GM19467 (cell line): ENCODE measurements around the gene ACSL3.
"Not testable (repeated sequence)": the region's sequence is repeated elsewhere in the genome, so short reads cannot be mapped to it uniquely, and the experiment has no call there.

Source experiments
- ATAC-seq: cut with Tn5 transposase; IDR thresholded peaks from one replicate; pipeline ENCODE4 v1.9.1; 2021; ENCODE audit warnings: mild to moderate bottlenecking, moderate library complexity; ENCODE audit not compliant: unreplicated experiment

The ACSL3 gene

DNA sequence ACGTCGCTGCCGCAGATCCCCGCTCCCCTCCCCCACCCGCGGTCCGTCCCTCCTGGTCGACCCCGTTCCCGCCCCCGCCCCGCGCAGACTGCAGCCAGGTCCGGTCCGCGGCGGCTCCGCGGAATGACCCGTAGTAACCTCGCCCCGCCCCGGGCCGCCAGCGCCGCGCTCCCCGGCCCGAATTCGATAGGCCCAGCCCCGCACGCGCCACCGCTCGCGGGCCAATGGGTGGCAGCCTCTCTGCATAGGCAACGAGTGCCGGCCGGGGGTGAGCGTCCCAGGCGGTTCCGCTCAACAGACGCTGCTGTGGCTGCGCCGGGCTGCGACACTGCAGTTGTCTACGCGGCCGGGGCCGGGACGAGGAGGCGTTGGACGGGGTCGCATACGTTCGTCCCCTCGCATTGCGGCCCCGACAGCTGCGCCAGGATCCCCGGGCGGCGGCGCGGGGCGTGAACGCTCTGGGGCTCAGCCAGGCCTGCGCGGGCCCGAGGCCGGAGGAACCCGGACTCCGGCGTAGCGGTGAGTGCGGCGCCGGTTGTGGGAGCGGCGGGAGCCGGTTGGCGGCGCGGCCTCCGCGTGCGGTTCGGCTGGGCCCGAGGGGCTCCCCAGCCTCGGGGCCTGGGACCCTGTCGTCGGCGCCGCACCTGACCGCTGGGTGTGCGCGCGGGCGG lies at the start of gene ACSL3:
Gene ACSL3 (plus strand): TSS at position 297 of the 671 bp plus-strand sequence. CDS start 47,737 bp downstream, outside the sequence.
- ATAC-seq: peak; percentile 99

DNA sequence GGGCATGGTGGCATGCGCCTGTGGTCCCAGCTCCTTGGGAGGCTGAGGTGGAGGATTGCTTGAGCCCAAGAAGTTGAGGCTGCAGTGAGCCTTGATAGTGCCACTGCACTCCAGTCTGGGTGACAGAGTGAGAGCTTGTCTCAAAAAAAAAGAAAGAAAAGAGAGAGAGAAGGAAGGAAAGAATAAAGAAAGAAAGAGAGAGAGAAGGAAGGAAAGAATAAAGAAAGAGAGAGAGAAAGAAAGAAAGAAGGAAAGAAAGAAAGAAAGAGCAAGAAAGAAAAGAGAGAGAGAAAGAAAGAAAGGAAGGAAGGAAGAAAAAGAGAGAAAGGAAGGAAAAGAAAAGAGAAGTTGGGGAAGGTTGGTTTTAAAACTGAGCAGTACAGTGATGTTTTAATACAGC lies 49.0 kb upstream of the ACSL3 start:
- ATAC-seq: no peak

DNA sequence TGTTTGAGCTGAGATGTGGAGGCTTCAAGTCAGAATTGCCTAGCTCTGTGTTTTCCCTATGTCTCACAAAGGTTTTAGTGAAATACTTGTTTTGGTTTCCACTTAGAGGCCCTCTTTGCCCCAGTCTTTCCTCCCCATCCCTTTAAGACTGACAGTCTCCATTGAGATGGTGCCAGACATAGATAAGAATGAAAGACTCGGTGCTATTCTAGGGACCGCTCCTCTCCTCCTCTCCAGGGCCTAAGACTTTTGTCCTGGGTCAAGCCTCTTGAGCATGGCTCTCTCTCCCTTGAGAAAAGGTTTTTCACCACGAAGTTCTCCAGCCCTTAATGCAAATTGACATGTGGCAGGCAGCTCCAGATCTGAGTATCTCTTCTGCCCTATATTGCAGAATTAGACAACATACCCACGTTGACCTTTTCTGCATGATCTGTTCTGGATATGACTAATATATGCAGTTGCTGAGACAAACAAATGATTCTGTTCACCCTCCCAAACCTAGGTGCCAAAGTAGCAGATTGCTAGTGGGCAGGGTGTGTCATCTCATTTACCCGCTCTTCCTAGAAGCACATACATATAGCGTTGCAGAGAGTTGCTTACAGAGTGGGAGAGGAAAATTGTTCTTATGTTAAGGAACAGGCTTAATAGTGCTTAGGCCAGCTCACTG lies 47.5 kb upstream of the ACSL3 start:
- peak; percentile 82 for ATAC-seq

DNA sequence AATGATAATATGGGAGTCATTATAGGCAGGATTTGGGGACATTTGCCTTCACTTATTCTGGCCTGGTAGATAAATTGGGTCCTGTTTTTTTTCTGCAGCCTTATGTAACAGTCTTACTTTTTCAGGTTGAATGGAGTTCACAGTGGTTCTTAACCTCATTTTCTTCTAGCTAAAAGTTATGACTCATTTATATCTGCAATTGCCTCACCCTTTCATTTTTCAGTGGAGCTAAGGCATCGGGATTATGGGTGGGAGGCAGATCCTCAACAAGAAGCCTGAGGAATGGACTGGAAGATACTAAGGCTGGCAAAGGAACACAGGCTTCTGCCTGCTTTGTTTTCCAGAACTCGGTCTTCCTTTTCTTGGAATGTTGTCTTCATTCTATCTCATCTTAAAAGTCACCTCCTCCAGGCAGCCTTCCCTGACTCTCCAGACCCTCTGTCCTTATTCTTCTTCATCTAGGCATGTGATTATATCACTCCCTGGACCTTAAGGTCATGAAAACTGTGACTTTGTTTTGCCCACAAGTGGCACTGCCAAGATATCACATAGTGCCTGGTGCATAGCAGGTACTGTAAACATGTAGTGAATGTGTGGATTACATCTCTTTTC lies 41.0 kb upstream of the ACSL3 start:
- ATAC-seq: no peak

DNA sequence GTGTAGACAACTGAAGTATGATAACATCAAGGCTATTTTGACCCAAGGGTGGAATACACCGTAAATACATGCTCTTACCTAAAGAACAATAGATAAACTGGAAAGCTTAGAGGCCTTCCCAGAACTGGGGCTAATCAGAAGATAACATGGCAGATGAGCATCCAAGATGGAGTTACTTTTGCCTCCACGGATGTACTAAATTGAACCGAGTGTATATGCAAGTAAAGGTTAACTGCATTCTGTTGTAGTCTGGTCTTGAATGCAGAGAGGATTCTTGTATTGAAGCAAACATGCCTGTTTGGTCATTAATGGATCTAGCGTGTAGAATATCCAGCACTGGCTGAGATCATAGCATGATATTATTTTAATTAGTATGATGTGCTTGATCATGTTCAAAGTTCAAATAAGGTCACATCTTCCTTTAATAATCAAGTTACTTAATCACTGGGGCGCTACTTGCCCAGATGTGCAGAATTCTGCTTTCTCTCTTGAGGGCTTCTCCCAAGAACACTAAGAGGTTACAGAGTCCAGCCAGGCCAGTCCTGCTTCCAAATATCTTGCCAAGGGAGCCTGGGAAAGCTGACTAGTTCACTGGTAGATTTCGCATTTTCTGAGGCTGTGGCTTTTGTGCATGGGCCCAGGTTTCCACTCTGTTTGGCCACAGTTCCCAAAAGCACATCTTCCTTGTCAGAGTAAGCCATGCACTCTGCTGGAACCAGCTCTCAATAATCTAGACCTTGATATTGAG lies 37.5 kb upstream of the ACSL3 start:
- ATAC-seq: no peak

DNA sequence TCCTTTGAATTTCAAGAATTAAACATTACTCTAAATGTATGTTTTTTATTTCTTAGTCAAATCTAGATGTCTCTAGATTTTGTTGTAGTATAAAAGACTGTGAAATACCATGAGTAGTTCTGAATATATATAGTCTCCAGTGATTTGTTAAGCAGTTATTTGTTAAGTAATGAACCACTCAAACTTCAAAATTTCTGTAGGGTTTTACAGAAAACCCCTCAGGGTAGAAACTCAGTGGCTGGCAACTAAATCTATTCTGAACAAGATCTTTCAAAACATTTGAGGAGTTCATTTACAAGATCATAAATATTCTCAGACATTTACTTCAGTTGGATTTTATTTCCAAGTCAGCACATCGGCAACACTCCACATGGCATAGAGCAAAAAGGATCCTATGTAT lies 35.8 kb upstream of the ACSL3 start:
- ATAC-seq: no peak

DNA sequence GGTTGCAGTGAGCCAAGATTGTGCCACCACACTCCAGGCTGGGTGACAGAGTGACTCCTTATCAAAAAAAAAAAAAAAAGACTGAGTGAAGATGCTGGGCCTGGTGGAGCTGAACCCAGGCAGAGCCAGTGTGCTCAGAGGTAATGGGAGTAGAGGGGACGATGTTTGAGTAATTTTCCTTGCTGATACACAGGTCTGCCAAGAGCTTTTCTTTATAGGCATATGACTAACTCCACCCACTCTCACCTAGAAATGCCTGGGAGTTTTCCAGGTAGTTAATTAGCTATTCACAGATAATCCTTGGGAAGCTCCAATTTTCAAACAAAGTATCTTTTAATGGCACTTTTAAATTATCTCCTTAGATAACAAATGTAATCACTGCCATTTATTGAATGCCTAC lies 33.4 kb upstream of the ACSL3 start:
- ATAC-seq: no peak

DNA sequence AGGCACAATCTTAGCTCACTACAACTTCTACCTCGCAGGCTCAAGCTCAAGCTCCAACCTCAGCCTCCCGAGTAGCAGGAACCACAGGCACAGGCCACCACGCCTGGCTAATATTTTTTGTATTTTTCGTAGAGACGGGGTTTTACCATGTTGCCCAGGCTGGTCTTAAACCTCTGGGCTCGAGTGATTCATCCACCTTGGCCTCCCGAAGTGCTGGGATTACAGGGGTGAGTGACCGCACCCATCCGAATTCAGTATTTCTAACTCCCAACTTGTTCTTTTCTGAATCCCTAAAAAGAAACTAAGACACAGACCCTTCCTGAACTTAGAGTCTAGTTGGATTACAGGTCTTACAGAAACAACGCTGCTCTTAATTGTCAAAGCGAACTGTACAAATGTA lies 32.3 kb upstream of the ACSL3 start:
- no peak for ATAC-seq

DNA sequence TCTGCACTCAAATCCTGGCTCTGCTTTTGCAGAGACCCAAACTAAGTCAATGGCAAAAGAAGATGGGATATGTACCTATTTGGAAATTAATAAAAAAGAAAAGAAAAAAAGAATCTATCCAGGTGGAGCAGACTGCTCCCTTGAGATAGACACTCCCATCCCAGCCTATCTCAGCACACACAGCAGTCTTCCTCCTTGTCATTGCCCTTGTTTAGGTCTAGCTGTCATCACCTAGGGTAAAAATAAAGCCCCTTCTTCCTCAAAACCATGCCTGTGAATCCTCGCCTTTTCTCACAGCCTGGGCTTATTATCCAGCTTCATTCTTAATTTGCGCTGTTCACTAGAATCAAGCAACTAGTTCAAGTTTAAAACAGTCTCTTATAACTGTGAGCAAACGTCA lies 30.7 kb upstream of the ACSL3 start:
- no peak for ATAC-seq

DNA sequence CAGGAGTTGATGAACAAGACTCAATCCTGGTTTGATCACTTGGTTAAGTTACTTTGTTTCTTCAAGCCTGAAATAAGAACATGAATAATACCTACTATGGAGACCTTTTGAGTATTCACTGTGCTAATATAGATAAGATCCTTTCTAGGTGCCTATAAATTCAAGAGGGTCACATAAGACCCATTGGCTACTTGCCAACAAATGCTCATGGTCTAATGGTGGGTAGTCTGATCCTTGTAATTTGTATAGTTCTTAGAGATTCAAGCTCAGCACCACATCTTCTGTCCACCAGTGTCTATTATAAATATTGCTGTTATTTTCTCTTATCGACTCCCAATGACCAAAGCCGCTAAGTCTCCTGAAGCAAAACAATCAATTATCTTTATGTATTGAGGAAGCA lies 27.4 kb upstream of the ACSL3 start:
- no peak for ATAC-seq

DNA sequence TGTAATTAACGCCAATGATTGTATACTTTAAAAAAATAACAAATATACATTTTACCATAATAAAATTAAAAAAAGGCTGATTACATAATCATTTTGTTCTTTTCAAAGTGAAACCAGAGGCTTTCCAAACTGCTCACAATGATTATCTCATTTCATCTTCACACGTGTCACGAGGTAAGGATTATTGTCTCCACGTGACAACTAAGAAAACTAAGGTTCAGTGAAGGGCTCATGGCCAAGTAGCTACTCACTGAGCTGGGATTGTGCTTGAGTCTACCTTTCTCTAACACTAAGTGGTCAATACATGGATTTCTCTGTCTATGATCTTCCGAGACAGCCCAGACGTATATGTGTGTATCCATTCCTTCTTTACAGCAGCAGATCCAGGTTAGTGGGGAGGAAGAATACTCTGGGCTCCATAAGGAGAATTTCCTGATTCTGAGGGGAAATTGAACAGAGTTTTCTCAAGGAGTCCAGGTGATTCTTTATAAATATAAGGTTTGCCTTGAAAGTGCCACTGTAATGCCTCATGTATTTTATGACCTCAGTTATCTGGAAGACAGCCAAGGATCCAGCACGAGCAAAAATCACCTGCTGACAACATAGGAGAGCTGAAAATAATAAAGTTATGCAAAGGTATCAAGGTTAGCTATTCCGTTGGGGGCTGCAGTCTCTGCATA lies 25.6 kb upstream of the ACSL3 start:
- no peak for ATAC-seq

DNA sequence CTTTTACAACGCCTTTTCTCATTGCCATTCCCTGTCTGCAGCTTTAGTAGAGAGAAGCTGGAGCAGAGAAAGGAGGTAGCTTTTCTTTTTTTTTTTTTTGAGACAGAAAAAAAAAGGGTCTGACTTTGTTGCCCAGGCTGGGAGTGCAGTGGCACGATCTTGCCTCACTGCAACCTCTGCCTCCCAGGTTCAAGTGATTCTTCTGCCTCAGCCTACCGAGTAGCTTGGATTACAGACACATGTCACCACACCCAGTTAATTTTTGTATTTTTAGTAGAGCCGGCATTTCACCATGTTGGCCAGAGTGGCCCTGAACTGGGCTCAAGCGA lies 25.0 kb upstream of the ACSL3 start:
- ATAC-seq: no peak

DNA sequence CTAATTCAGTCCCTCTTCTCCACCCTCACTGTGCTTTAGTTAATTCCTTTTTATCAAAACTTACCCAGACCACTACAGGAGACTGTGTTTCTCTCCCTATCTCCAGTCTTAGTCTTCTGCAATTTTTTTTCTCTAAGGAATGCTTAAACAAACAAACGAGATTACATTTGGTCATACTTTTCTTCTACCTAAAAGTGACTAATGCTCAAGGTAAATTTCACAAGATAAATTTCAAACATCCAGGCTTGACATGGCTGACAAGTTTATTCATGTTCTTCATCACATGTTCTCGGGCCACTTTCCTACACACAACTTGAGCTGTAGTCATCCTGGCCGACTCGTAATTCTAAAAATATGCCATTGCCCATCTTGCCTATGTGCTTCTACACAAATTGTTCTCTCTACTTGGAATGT lies 23.2 kb upstream of the ACSL3 start:
- ATAC-seq: no peak

DNA sequence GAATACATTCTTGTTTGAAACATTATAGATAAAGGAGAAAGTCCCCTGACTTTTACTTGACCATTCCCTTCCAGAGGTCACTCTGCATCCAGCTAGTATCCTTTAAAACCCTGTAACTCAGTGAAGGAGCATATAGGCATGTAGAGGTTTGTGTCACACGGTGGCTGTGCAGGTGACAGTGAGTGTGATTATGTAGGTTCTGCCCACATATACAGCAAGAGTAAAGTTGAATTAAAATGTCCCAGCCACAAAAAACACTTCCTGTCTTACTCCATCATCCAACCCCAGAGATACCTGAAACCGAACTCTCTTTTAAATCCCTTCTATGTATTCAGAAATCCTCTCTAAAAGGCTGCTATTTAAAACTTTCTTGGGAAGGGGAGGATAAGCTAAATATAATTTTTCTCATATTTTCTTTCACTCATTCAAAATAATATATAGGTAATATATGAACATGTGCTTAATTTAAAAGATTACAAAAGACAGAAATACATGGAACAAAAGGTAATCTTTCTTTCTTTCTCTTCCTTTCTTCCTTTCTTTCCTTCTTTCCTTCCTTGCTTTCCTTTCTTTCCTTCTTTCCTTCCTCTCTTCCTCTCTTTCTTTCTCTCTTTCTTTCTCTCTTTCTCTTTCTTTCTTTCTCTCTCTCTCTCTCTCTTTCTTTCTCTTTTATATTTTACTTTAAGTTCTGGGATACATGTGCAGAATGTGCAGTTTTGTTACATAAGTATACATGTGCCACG lies 20.6 kb upstream of the ACSL3 start:
- no peak for ATAC-seq

DNA sequence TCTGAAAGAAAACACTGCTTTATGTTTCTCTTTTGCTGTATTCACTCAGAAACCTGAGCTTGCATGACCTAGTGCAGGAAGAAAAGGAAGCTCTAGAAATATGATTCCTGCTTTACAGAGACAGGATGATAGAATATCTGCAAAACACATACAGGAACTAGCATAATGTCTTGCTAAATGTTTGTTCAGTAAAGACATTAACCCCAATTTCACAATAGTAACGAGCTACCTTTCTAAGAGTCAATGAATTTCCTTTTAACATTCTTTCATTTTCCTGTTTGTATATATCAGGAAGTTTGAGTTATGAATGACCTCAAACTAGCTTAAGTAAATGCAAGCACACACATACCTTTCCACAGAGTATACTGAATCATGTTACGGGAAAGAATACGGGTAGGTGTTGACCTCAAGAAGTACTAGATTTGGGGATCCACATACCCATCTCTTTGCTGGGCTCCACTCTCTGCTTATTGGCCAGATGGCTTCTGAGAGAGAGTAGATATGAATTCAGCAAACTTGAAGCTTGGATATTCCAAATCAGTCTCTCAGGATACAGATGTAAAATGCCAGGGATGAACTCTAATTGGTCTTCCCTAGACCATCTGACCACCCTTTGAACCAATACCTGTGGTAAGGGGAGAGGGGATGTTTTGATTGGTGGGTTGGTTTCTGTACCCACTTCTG lies 18.2 kb upstream of the ACSL3 start:
- no peak for ATAC-seq

DNA sequence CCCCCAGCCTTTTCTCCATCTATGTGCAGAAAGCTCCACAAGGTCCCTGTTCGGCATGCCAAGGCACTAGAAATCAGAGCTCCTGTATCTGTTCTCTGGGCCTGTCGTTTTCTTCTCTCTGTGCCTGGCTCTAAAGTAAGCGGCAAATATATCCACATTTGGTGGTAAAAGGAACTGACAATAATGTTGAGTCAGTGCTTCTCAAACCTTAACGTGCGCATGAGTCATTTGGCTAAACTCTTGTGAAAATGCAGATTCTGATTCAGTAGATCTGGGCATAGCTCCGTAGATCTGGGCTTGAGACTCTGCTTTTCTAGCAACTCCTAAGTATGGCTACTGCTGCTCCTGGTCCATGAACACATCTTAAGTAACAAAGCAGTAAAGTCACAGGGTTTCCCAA lies 16.5 kb upstream of the ACSL3 start:
- no peak for ATAC-seq

DNA sequence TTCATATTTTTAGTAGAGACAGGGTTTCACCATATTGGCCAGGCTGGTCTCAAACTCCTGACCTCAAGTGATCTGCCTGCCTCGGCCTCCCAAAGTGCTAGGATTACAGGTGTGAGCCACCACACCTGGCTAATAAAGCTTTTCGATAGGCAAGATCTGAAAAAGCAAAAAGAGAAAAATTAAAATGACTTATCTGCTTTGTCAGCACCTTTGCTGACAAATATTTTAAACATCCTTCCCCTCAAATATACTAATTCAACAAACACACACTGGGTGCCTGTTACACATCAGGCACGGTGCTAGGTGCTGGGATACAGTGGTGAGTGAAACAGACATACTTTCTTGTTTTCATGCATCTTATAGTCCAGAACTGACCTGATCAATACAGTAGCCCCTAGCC lies 15.5 kb upstream of the ACSL3 start:
- not testable (repeated sequence) for ATAC-seq

DNA sequence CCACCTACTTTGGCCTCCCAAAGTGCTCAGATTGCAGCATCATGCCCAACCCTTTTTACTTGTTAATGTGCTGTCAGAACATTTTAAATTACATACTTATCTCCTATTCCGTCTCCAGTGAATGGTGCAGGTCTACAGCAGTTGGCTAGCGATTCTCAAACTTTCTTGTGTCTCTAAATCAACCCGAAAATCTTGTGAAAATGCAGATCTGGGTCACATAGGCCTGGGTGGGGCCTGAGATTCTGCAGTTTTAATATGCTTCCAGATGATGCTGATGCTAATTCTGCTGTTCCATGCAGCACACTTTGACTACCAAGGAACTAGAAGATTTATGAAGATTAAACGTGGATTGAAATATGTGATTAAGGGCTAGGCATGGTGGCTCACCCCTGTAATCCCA lies 14.8 kb upstream of the ACSL3 start:
- no peak for ATAC-seq

DNA sequence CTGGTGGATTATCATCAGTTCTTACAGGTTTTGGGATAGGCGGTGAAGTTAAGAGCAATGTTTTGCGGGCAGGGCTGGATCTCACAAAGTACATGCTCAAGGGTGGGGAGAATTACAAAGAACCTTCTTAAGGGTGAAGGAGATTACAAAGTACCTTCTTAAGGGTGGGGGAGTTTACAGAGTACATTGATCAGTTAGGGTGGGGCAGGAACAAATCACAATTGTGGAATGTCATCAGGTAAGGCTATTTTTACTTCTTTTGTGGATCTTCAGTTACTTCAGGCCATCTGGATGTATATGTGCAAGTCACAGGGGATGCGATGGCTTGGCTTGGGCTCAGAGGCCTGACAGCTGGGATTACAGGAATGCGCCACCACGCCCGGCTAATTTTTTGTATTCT lies 12.8 kb upstream of the ACSL3 start:
- not testable (repeated sequence) for ATAC-seq

DNA sequence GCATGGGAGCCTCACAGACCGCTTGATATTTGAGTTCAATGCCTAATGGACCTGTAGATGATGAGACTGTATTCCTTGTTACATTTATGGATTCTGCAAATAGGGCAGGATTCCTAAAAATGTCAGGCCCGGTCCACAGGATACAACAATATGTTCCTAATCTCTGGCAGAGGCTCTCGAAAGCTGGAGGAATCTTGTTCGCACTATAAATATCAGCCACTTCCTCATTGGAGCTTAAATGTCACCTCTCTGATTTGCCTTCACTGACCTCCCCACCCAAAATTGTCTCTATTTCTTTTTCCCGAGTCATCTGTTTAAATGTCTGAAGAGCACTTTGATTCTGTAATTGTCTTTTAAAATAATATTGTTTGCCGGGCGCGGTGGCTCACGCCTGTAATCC lies 12.0 kb upstream of the ACSL3 start:
- ATAC-seq: no peak
